Mesenchymal stem cell (in vitro differentiated cells and primary cell): ENCODE data around the gene STAM.

Source experiments
- DNase-seq: peaks from one replicate; pipeline ENCODE4 v3.0.0-alpha.2; 2013
- H2AFZ ChIP-seq: one replicate; pipeline ENCODE4 v1.6.1; 2013; ENCODE audit warnings: low read depth, mild to moderate bottlenecking, control low read depth, inconsistent platforms, low read length, moderate library complexity
- H2AK5ac ChIP-seq: 2 replicates; pipeline ENCODE4 v1.6.1; 2013; ENCODE audit warnings: low read length, moderate library complexity, mild to moderate bottlenecking, inconsistent platforms; ENCODE audit not compliant: severe bottlenecking
- H2BK120ac ChIP-seq: one replicate; pipeline ENCODE4 v1.6.1; 2013; ENCODE audit warnings: low read depth, mild to moderate bottlenecking, inconsistent platforms, low read length, moderate library complexity
- H2BK12ac ChIP-seq, 2 experiments: one replicate each; pipeline ENCODE4 v1.6.1; 2013; ENCODE audit warnings: inconsistent platforms in 2 of 2, low read length in 2 of 2, mild to moderate bottlenecking in 2 of 2, moderate library complexity in 2 of 2, control low read depth in 1 of 2
- H2BK15ac ChIP-seq: one replicate; pipeline ENCODE4 v1.6.1; 2013; ENCODE audit warnings: mild to moderate bottlenecking, low read depth, inconsistent platforms; ENCODE audit not compliant: poor library complexity, severe bottlenecking
- H2BK5ac ChIP-seq: 2 replicates; pipeline ENCODE4 v1.6.1; 2013; ENCODE audit warnings: low read depth, mild to moderate bottlenecking, low read length, control low read depth, inconsistent platforms; ENCODE audit not compliant: poor library complexity, severe bottlenecking
- H3K14ac ChIP-seq, 2 experiments: one replicate each; pipeline ENCODE4 v1.6.1; 2013; ENCODE audit warnings: inconsistent platforms in 2 of 2, low read length in 2 of 2, control low read depth in 1 of 2, mild to moderate bottlenecking in 1 of 2, moderate library complexity in 1 of 2
- H3K18ac ChIP-seq, 2 experiments: one replicate each; pipeline ENCODE4 v1.6.1; 2013; ENCODE audit warnings: inconsistent platforms in 2 of 2, low read length in 2 of 2, control low read depth in 1 of 2, low read depth in 1 of 2, mild to moderate bottlenecking in 1 of 2
- H3K23ac ChIP-seq, 2 experiments: one replicate each; pipeline ENCODE4 v1.6.1; 2013; ENCODE audit warnings: inconsistent platforms in 2 of 2, low read length in 2 of 2, mild to moderate bottlenecking in 2 of 2, moderate library complexity in 2 of 2, control low read depth in 1 of 2
- H3K27ac ChIP-seq: 2 replicates; pipeline ENCODE4 v1.5.1; 2013; ENCODE audit warnings: mild to moderate bottlenecking, moderate library complexity, low read length, control low read depth, inconsistent platforms; ENCODE audit not compliant: poor library complexity, severe bottlenecking
- H3K27me3 ChIP-seq, 2 experiments: 2 replicates each; pipeline versions ENCODE4 v1.6.1 to v1.7.0; 2013; ENCODE audit warnings: low read length in 2 of 2, mild to moderate bottlenecking in 2 of 2, moderate library complexity in 2 of 2, control low read depth in 1 of 2, inconsistent platforms in 1 of 2; ENCODE audit not compliant: control insufficient read depth in 1 of 2, insufficient read depth in 1 of 2
- H3K36me3 ChIP-seq, 2 experiments: 2 replicates each; pipeline versions ENCODE4 v1.6.1 to v1.7.0; 2013; ENCODE audit warnings: low read length in 2 of 2, control low read depth in 1 of 2, inconsistent platforms in 1 of 2, low read depth in 1 of 2, mild to moderate bottlenecking in 1 of 2; ENCODE audit not compliant: insufficient read depth in 2 of 2, control insufficient read depth in 1 of 2
- H3K4ac ChIP-seq, 2 experiments: one replicate each; pipeline ENCODE4 v1.6.1; 2013; ENCODE audit warnings: inconsistent platforms in 2 of 2, low read length in 2 of 2, mild to moderate bottlenecking in 2 of 2, moderate library complexity in 2 of 2, control low read depth in 1 of 2, low read depth in 1 of 2
- H3K4me1 ChIP-seq: 2 replicates; pipeline ENCODE4 v1.6.1; 2013; ENCODE audit warnings: low read depth, low read length, control low read depth; ENCODE audit not compliant: control insufficient read depth, insufficient read depth
- H3K4me2 ChIP-seq: 2 replicates; pipeline ENCODE4 v1.6.1; 2013; ENCODE audit warnings: low read length, mild to moderate bottlenecking, inconsistent platforms; ENCODE audit not compliant: poor library complexity, severe bottlenecking
- H3K4me3 ChIP-seq, 2 experiments: 2 replicates each; pipeline versions ENCODE4 v1.5.1 to v1.7.0; 2013; ENCODE audit warnings: low read length in 2 of 2, mild to moderate bottlenecking in 2 of 2, control low read depth in 1 of 2, low read depth in 1 of 2; ENCODE audit not compliant: insufficient read depth in 1 of 2
- H3K79me1 ChIP-seq: replicated peaks from 2 replicates; pipeline ENCODE4 v1.6.1; 2013; ENCODE audit warnings: mild to moderate bottlenecking, control low read depth, low read length, inconsistent platforms; ENCODE audit not compliant: poor library complexity, severe bottlenecking
- H3K9ac ChIP-seq: 2 replicates; pipeline ENCODE4 v1.7.0; 2013; ENCODE audit warnings: mild to moderate bottlenecking, low read length, moderate library complexity
- H3K9me3 ChIP-seq: 2 replicates; pipeline ENCODE4 v1.7.0; 2013; ENCODE audit warnings: mild to moderate bottlenecking, low read length; ENCODE audit not compliant: control insufficient read depth
- H4K8ac ChIP-seq: one replicate; pipeline ENCODE4 v1.6.1; 2013; ENCODE audit warnings: inconsistent platforms, mild to moderate bottlenecking, low read length, moderate library complexity
- H4K91ac ChIP-seq: one replicate; pipeline ENCODE4 v1.6.1; 2013; ENCODE audit warnings: mild to moderate bottlenecking, low read length, inconsistent platforms
- WGBS: methylation state at CpG from one replicate; pipeline ENCODE4 v1.1.7; 2013; ENCODE audit warnings: mixed read lengths; 5-methylcytosine and 5-hydroxymethylcytosine counted together

The STAM gene

DNA sequence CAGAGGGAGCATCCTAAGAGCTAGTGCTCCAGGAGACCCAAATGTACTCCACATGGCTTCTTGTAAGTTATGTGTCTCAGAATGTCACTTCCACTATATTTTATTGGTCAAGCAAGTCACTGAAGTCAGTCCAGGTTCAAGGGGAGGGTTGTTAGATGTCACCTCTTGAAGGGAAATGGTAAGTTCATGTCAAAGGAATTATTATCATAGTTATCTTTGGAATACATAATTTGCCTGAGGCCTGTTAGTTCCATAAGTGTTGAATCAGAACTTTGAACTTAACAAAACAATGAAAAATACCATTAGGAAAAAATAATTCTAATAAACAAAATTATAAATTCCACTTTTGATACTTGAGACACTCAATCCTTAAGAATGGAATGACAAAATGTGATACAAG, 30.6 kb downstream of the STAM start:
- Histone ChIP-seq H3K14ac (no peak overlapping the region), H3K4me1 (peaks cover 6% of the 10 kb centered on the region), H2BK5ac (no peak overlapping the region), H3K4me3 (no peak overlapping the region), H3K23ac (no peak overlapping the region), H3K18ac (peak overlapping the region in 1 of 2 experiments; percentile 52), H3K4ac (no peak overlapping the region), H3K79me1 (peaks cover 12% of the 10 kb centered on the region), H2AK5ac (peak overlapping the region; percentile 18), H3K27me3 (no peaks in the 10 kb centered on the region), H2BK12ac (peak overlapping the region in 1 of 2 experiments; percentile 17), H3K9ac (peak overlapping the region; percentile 35), H4K8ac (no peak overlapping the region), H2AFZ (no peak overlapping the region), H3K36me3 (no peaks in the 10 kb centered on the region), H3K27ac (peak overlapping the region; percentile 56), H4K91ac (no peak overlapping the region), H3K9me3 (no peaks in the 10 kb centered on the region), H3K4me2 (no peak overlapping the region), H2BK120ac (no peak overlapping the region), H2BK15ac (no peak overlapping the region)
- DNase-seq: no peak

DNA sequence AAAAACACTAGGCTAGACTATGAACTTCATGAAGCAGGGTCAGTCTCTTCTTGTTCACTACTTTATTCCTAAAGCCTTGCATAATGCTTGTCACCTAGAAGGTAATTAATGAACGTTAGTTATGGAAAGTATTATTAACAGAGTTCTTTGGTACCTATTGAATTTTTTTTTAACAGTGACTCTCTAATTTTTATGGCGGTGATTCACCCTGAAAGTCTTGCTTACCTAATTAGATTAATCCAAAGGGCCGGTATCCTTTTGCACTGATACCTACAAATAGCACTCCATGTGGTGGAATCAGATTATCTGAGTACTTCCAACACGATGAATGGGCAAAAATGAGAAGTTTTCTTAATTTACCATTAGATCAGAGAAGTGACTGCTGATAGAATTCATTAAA, 31.7 kb downstream of the STAM start:
- Histone ChIP-seq H3K18ac (no peak overlapping the region), H3K9me3 (no peaks in the 10 kb centered on the region), H3K9ac (no peak overlapping the region), H3K27ac (no peak overlapping the region), H2BK5ac (no peak overlapping the region), H2AK5ac (no peak overlapping the region), H3K79me1 (peaks cover 10% of the 10 kb centered on the region), H3K14ac (no peak overlapping the region), H3K4me2 (no peak overlapping the region), H2AFZ (no peak overlapping the region), H3K23ac (no peak overlapping the region), H3K36me3 (no peaks in the 10 kb centered on the region), H3K4me1 (peaks cover 6% of the 10 kb centered on the region), H3K4me3 (no peak overlapping the region), H2BK120ac (no peak overlapping the region), H2BK12ac (no peak overlapping the region), H2BK15ac (no peak overlapping the region), H4K91ac (no peak overlapping the region), H3K27me3 (no peaks in the 10 kb centered on the region), H4K8ac (no peak overlapping the region), H3K4ac (no peak overlapping the region)
- DNase-seq: no peak
- WGBS: 100% methylated on average over 2 of the region's 4 CpGs

DNA sequence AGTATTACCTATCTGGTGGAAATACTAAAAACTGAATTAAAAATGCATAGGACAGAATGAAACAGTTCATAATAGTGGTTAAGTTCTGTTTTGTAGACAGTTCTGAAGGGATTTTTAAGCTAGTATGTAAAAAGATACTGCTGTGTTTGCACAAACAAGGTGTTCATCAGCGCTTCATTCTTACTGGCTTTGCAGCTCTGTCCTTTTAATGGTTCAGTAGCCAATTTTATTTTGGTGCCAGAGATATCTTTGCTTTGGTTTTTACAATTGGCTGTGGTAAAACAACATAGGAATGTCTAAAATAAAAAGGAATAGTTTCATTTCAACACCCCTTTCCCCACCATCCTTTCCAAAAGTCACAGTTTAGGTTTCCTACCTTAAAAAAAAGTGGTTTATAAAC, 33.0 kb downstream of the STAM start:
- 91% methylated on average over 1 of the region's 1 CpG for WGBS
- Histone ChIP-seq H2AK5ac (no peak overlapping the region), H3K4ac (no peak overlapping the region), H3K4me3 (no peak overlapping the region), H3K36me3 (no peaks in the 10 kb centered on the region), H3K27me3 (no peaks in the 10 kb centered on the region), H4K8ac (no peak overlapping the region), H3K23ac (no peak overlapping the region), H3K9ac (no peak overlapping the region), H2BK5ac (no peak overlapping the region), H3K14ac (no peak overlapping the region), H3K79me1 (peaks cover 10% of the 10 kb centered on the region), H2BK15ac (no peak overlapping the region), H4K91ac (no peak overlapping the region), H3K4me1 (peaks cover 6% of the 10 kb centered on the region), H2BK120ac (no peak overlapping the region), H3K9me3 (no peaks in the 10 kb centered on the region), H3K4me2 (no peak overlapping the region), H2BK12ac (no peak overlapping the region), H3K27ac (no peak overlapping the region), H3K18ac (no peak overlapping the region), H2AFZ (no peak overlapping the region)
- no peak for DNase-seq

DNA sequence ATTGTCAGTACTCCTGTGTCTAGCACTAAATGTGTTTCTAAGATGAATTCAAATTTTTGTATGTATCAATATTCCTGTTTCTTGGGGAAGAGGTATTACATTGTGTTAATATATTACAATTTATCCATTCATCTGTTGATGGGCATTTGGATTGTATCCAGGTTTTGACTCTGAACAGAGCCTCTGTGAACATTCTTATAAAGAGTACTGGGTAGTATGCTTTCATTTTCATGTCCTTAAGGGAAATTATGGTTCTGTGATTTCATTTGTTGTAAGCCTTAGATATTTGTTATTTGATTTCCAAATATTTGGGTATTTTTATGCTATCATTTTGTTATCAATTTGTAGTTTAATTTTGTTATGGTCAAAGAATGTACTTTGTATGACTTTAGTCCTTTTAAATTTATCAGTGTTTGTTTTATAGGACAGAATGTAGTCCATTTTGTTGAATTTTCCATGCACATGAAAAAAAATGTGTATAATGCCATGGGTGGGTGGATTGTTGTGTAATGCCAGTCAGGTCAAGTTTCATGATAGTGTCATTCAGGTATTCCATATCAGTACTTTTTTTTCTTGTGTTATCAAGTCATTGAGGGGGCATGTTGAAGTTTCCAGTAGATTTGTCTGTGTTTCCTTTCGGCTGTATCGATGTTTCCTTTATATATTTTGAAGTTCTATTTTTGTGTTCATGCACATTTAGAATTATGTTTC, 38.4 kb downstream of the STAM start:
- no peak overlapping the region for H3K9ac ChIP-seq
- no peak overlapping the region for H2BK5ac ChIP-seq
- no peak overlapping the region for H2AK5ac ChIP-seq
- H2BK120ac ChIP-seq: no peak overlapping the region
- no peak overlapping the region for H4K8ac ChIP-seq
- H3K27ac ChIP-seq: no peak overlapping the region
- no peak overlapping the region for H3K23ac ChIP-seq
- H3K4me1 ChIP-seq: peaks cover 4% of the 10 kb centered on the region
- no peak overlapping the region for H2AFZ ChIP-seq
- no peaks in the 10 kb centered on the region for H3K27me3 ChIP-seq
- no peak overlapping the region for H3K4ac ChIP-seq
- no peak overlapping the region for H3K14ac ChIP-seq
- no peaks in the 10 kb centered on the region for H3K36me3 ChIP-seq
- no peak overlapping the region for H2BK12ac ChIP-seq
- no peak overlapping the region for H2BK15ac ChIP-seq
- WGBS: 100% methylated on average over 2 of the region's 2 CpGs
- no peak for DNase-seq
- H3K4me3 ChIP-seq: no peak overlapping the region
- H4K91ac ChIP-seq: no peak overlapping the region
- no peaks in the 10 kb centered on the region for H3K9me3 ChIP-seq
- H3K79me1 ChIP-seq: peaks cover 17% of the 10 kb centered on the region
- H3K18ac ChIP-seq: no peak overlapping the region
- no peak overlapping the region for H3K4me2 ChIP-seq
